ENCODE measurements around the gene DPPA2. TPM values are rescaled to one million over a fixed set of nuclear protein-coding genes. Genes with fewer than 3 reads are reported as not detected.

The DPPA2 gene
- polyA plus RNA-seq, 1 donor (not counting 4 experiments of a cell fraction or from before 2014, with no cell fraction given), result not detected

GRCh38 chr3:109338322-109338721 lies 22.0 kb upstream of the DPPA2 start:
- Histone ChIP-seq H3K4me3 (ENCODE audit: control insufficient read depth in 2 of 3, extremely low read depth in 1 of 3, insufficient read depth in 2 of 3, low read depth in 1 of 3, low read length in 3 of 3) (no peak overlapping the region), H3K79me2 (ENCODE audit: control insufficient read depth, insufficient read depth, low read length) (no peaks in the 10 kb centered on the region)
- no peak for DNase-seq (ENCODE audit: low read depth, low spot score)

GRCh38 chr3:109337393-109337792 lies 21.1 kb upstream of the DPPA2 start, which contains the start of gene DPPA4:
Gene DPPA4, minus strand, starts transcription at chr3:109337546. Its CDS starts 29 bp downstream, at chr3:109337517.
- H3K4me3 ChIP-seq (ENCODE audit: control insufficient read depth in 2 of 3, extremely low read depth in 1 of 3, insufficient read depth in 2 of 3, low read depth in 1 of 3, low read length in 3 of 3), result no peak within 1 kb of the TSS
- no peaks in the 10 kb centered on the region for H4K20me1 ChIP-seq (ENCODE audit: control insufficient read depth, extremely low read depth, insufficient read depth, low read length)
- H2AFZ ChIP-seq (ENCODE audit: control insufficient read depth, low read length), result no peak within 1 kb of the TSS
- no peaks in the 10 kb centered on the region for H3K27me3 ChIP-seq (ENCODE audit: control insufficient read depth, extremely low read depth, insufficient read depth, low read length)
- TF ChIP-seq EZH2 (IDR thresholded peaks at IDR 0.05; ENCODE audit: low read length) (no peak), CTCF (optimal IDR thresholded peaks at IDR 0.05 in 1 of 3, IDR thresholded peaks at IDR 0.05 in 1 of 3, conservative IDR thresholded peaks at IDR 0.05 in 1 of 3; ENCODE audit: extremely low read depth in 1 of 3, insufficient read depth in 2 of 3, low read length in 3 of 3) (no peak)
- DNase-seq (ENCODE audit: low read depth, low spot score) (no peak), FAIRE-seq (no peak)
- H3K9me1 ChIP-seq (ENCODE audit: control insufficient read depth, extremely low read depth, insufficient read depth, low read length), result no peaks in the 10 kb centered on the region
- H3K4me2 ChIP-seq (ENCODE audit: control insufficient read depth, extremely low read depth, insufficient read depth, low read depth, low read length), result no peak within 1 kb of the TSS
- no peaks in the 10 kb centered on the region for H3K4me1 ChIP-seq (ENCODE audit: control insufficient read depth, extremely low read depth, insufficient read depth, low read length)
- no peak within 1 kb of the TSS for H3K27ac ChIP-seq (ENCODE audit: control insufficient read depth, insufficient read depth, low read length)
- no peaks in the 10 kb centered on the region for H3K79me2 ChIP-seq (ENCODE audit: control insufficient read depth, insufficient read depth, low read length)
- no peak within 1 kb of the TSS for H3K9ac ChIP-seq (ENCODE audit: control insufficient read depth, extremely low read depth, insufficient read depth, low read length)
- no peaks in the 10 kb centered on the region for H3K36me3 ChIP-seq (ENCODE audit: control insufficient read depth in 2 of 2, extremely low read depth in 1 of 2, insufficient read depth in 2 of 2, low read length in 2 of 2)
- dilution Hi-C loops (cut with MboI; ENCODE audit: extremely low pct_ligation_motif_present, low sequenced_read_pairs), result no loop called here
- peaks cover 1% of the 10 kb centered on the region for H3K9me3 ChIP-seq (ENCODE audit: control insufficient read depth, low read depth, low read length)

More at GRCh38 chr3:109338322-109338721, 22.0 kb upstream of the DPPA2 start:
- H3K4me2 ChIP-seq (ENCODE audit: control insufficient read depth, extremely low read depth, insufficient read depth, low read depth, low read length), result no peak overlapping the region
- no peak for TF ChIP-seq EZH2 (IDR thresholded peaks at IDR 0.05; ENCODE audit: low read length)
- TF ChIP-seq CTCF (optimal IDR thresholded peaks at IDR 0.05 in 1 of 3, IDR thresholded peaks at IDR 0.05 in 1 of 3, conservative IDR thresholded peaks at IDR 0.05 in 1 of 3; ENCODE audit: extremely low read depth in 1 of 3, insufficient read depth in 2 of 3, low read length in 3 of 3), result no peak
- no peak overlapping the region for H2AFZ ChIP-seq (ENCODE audit: control insufficient read depth, low read length)
- H3K4me1 ChIP-seq (ENCODE audit: control insufficient read depth, extremely low read depth, insufficient read depth, low read length), result no peaks in the 10 kb centered on the region
- no peak overlapping the region for H3K9ac ChIP-seq (ENCODE audit: control insufficient read depth, extremely low read depth, insufficient read depth, low read length)
- H3K27ac ChIP-seq (ENCODE audit: control insufficient read depth, insufficient read depth, low read length), result no peak overlapping the region
- dilution Hi-C loops (cut with MboI; ENCODE audit: extremely low pct_ligation_motif_present, low sequenced_read_pairs), result no loop called here
- no peak for FAIRE-seq
- no peaks in the 10 kb centered on the region for H3K36me3 ChIP-seq (ENCODE audit: control insufficient read depth in 2 of 2, extremely low read depth in 1 of 2, insufficient read depth in 2 of 2, low read length in 2 of 2)
- H4K20me1 ChIP-seq (ENCODE audit: control insufficient read depth, extremely low read depth, insufficient read depth, low read length), result no peaks in the 10 kb centered on the region
- no peaks in the 10 kb centered on the region for H3K9me3 ChIP-seq (ENCODE audit: control insufficient read depth, low read depth, low read length)
- no peaks in the 10 kb centered on the region for H3K27me3 ChIP-seq (ENCODE audit: control insufficient read depth, extremely low read depth, insufficient read depth, low read length)
- no peaks in the 10 kb centered on the region for H3K9me1 ChIP-seq (ENCODE audit: control insufficient read depth, extremely low read depth, insufficient read depth, low read length)
